Mesodermal cell (in vitro differentiated cells): ENCODE measurements around the gene NPAP1.
"Not testable (repeated sequence)": the region's sequence is repeated elsewhere in the genome, so short reads cannot be mapped to it uniquely, and the experiment has no call there.

Experiments
- H3K27ac ChIP-seq: 2 replicates; pipeline ENCODE4 v1.7.0; 2013; ENCODE audit warnings: mild to moderate bottlenecking, low read depth, low read length, moderate library complexity; ENCODE audit not compliant: severe bottlenecking
- H3K36me3 ChIP-seq: 2 replicates; pipeline ENCODE4 v1.7.1; 2013; ENCODE audit warnings: mild to moderate bottlenecking, low read length, moderate library complexity; ENCODE audit not compliant: control insufficient read depth, insufficient read depth
- H3K4me1 ChIP-seq: one replicate; pipeline ENCODE4 v1.7.1; 2013; ENCODE audit warnings: mild to moderate bottlenecking, low read length; ENCODE audit not compliant: insufficient read depth, control insufficient read depth, poor library complexity, severe bottlenecking
- H3K4me3 ChIP-seq: 2 replicates; pipeline ENCODE4 v1.7.0; 2013; ENCODE audit warnings: low read length, control low read depth, mild to moderate bottlenecking; ENCODE audit not compliant: insufficient read depth, poor library complexity, severe bottlenecking; ENCODE audit errors: extremely low read depth
- H3K9me3 ChIP-seq: 2 replicates; pipeline ENCODE4 v1.7.1; 2013; ENCODE audit warnings: mild to moderate bottlenecking, low read length, moderate library complexity; ENCODE audit not compliant: control insufficient read depth
- whole genome bisulfite sequencing, 2 experiments: methylation state at CpG; one replicate each; pipeline ENCODE4 v1.1.5; 2013; ENCODE audit warnings: missing lambda C conversion rate in 2 of 2; ENCODE audit not compliant: insufficient coverage in 2 of 2; 5-methylcytosine and 5-hydroxymethylcytosine counted together

Gene NPAP1

GRCh38 chr15:24682905-24683304 lies 7.3 kb downstream of the NPAP1 start:
- not testable (repeated sequence) for H3K9me3 ChIP-seq, H3K4me1 ChIP-seq, H3K27ac ChIP-seq, H3K36me3 ChIP-seq, H3K4me3 ChIP-seq
- 73 to 78% methylated on average over 1 to 4 of the region's 4 CpGs for whole genome bisulfite sequencing, 2 experiments

GRCh38 chr15:24683736-24684135 lies 8.2 kb downstream of the NPAP1 start:
- no CpG with 5 or more reads among the region's 1 CpG for WGBS, 2 experiments
- Histone ChIP-seq H3K4me3 (no peak overlapping the region), H3K36me3 (no peaks in the 10 kb centered on the region), H3K27ac (no peak overlapping the region), H3K4me1 (no peaks in the 10 kb centered on the region), H3K9me3 (no peaks in the 10 kb centered on the region)

- Histone ChIP-seq H3K4me3 (no peak overlapping the region), H3K27ac (no peak overlapping the region), H3K4me1 (no peaks in the 10 kb centered on the region), H3K36me3 (no peaks in the 10 kb centered on the region), H3K9me3 (peaks cover 2% of the 10 kb centered on the region)
- 67 to 88% methylated on average over 1 of the region's 1 CpG for WGBS, 2 experiments
Measured at GRCh38 chr15:24684313-24684712, 8.7 kb downstream of the NPAP1 start.

GRCh38 chr15:24696201-24696600 lies 20.6 kb downstream of the NPAP1 start:
- WGBS, 2 experiments = 11 to 100% methylated on average over 1 of the region's 3 CpGs
- H3K9me3 ChIP-seq = peaks cover 3% of the 10 kb centered on the region
- H3K4me3 ChIP-seq = no peak overlapping the region
- no peak overlapping the region for H3K27ac ChIP-seq
- no peaks in the 10 kb centered on the region for H3K36me3 ChIP-seq
- no peaks in the 10 kb centered on the region for H3K4me1 ChIP-seq

GRCh38 chr15:24696842-24697241 lies 21.3 kb downstream of the NPAP1 start:
- 47 to 67% methylated on average over 4 to 7 of the region's 9 CpGs for WGBS, 2 experiments
- Histone ChIP-seq H3K27ac (no peak overlapping the region), H3K4me1 (no peaks in the 10 kb centered on the region), H3K4me3 (no peak overlapping the region), H3K9me3 (peaks cover 3% of the 10 kb centered on the region), H3K36me3 (no peaks in the 10 kb centered on the region)

GRCh38 chr15:24718289-24719082 lies 42.9 kb downstream of the NPAP1 start:
- no peak overlapping the region for H3K4me3 ChIP-seq
- H3K4me1 ChIP-seq = no peaks in the 10 kb centered on the region
- H3K36me3 ChIP-seq = no peaks in the 10 kb centered on the region
- H3K9me3 ChIP-seq = peaks cover 3% of the 10 kb centered on the region
- 72 to 100% methylated on average over 2 to 3 of the region's 5 CpGs for WGBS, 2 experiments
- H3K27ac ChIP-seq = no peak overlapping the region

- Histone ChIP-seq H3K27ac (no peak overlapping the region), H3K4me1 (no peaks in the 10 kb centered on the region), H3K4me3 (no peak overlapping the region), H3K9me3 (peaks cover 12% of the 10 kb centered on the region), H3K36me3 (no peaks in the 10 kb centered on the region)
- no CpG with 5 or more reads among the region's 2 CpGs for WGBS, 2 experiments
Measured at GRCh38 chr15:24729760-24730159, 54.2 kb downstream of the NPAP1 start.
